Heart left ventricle (tissue), 13 donors: Measurements from ENCODE around the gene SSR1.

Experiments used
- CTCF ChIP-seq, 12 donors: fragments of 200-600 bp; sonication (generic) in 4 of 12; IDR thresholded peaks; one replicate each; pipeline versions ENCODE4 v1.5.0 to v1.8.0; 2018 to 2022; ENCODE audit warnings: antibody characterized with exemption in 12 of 12, mild to moderate bottlenecking in 5 of 12
- POLR2A ChIP-seq, 2 donors: fragments of 450-650 bp; IDR thresholded peaks; one replicate each; pipeline ENCODE4 v1.6.1; 2017; ENCODE audit warnings: antibody characterized with exemption in 2 of 2, mild to moderate bottlenecking in 2 of 2, moderate library complexity in 2 of 2
- donor health status: ischemic (EF 13 %, LVEDD 7.1; RV severe dilation, severe dysfunction).
- donor health status: DM: no; HTN: yes; CAD: no.
- donor health status: DM: no; HTN: no; CAD: no.
- donor health status: ischemic (EF 25% LVEDD 6.9; RV normal size, moderate dysfunction).
- donor health status: ischemic (EF 25% LVEDD 5.7; RV mildly dilated, moderate dysfunction).
- donor health status: ischemic (EF 35%, LVEDD 5.7; RV mildly dilated, moderate dysfunction).
- donor health status: nonischemic (EF 11% LVEDD 7.7; RV severe dilation, severe dysfunction).
- donor health status: DM: yes; HTN: yes; CAD: no.
- donor health status: PGD.
- donor health status: ischemic (EF 29% LVEDD 5.4; RV normal size, mild dysfunction).
- donor health status: nonischemic (EF 23%, LVEDD 6.1; RV moderate dilation, normal function).

GRCh38 chr6:7267466-7268091 is 45.4 kb downstream of the SSR1 start:
- TF ChIP-seq POLR2A (IDR thresholded peaks at IDR 0.05) (no peak), CTCF (IDR thresholded peaks at IDR 0.05) (no peak)
